AG08396 (cell line): ENCODE data around the gene MS4A10.
A peak's percentile ranks its signal among the peaks of the same experiment; 100 is the strongest.

Experiments
- DNase-seq: peaks from one replicate; pipeline ENCODE4 v3.0.0; 2012; ENCODE audit warnings: low spot score, mixed read lengths

MS4A10 gene

GRCh38 chr11:60830478-60831142 is 45.5 kb downstream of the MS4A10 start:
- no peak for DNase-seq

- peak; percentile 85 for DNase-seq
These were observed 46.0 kb downstream of the MS4A10 start for GRCh38 chr11:60831143-60831500.

- DNase-seq, result no peak
These were observed 46.5 kb downstream of the MS4A10 start for GRCh38 chr11:60831501-60832079.

GRCh38 chr11:60834742-60835533 is 49.8 kb downstream of the MS4A10 start:
- no peak for DNase-seq

GRCh38 chr11:60835534-60835846 is 50.4 kb downstream of the MS4A10 start:
- DNase-seq, result no peak

- DNase-seq, result no peak
These were observed 51.9 kb downstream of the MS4A10 start for GRCh38 chr11:60836866-60837515.

GRCh38 chr11:60838132-60838531 is 53.0 kb downstream of the MS4A10 start:
- no peak for DNase-seq

- DNase-seq, result peak; percentile 85
These were observed 55.6 kb downstream of the MS4A10 start for GRCh38 chr11:60840470-60841430.

GRCh38 chr11:60841797-60842667 is 56.9 kb downstream of the MS4A10 start, which contains the start of gene CCDC86:
Gene CCDC86, plus strand, starts transcription at chr11:60842113. Its CDS starts 12 bp downstream, at chr11:60842125.
- peak; percentile 100 for DNase-seq

GRCh38 chr11:60842668-60843600 is 57.8 kb downstream of the MS4A10 start:
- no peak for DNase-seq

- peak; percentile 58 for DNase-seq
These were observed 59.1 kb downstream of the MS4A10 start for GRCh38 chr11:60844045-60844869.

- no peak for DNase-seq
These were observed 59.7 kb downstream of the MS4A10 start for GRCh38 chr11:60844870-60845221.

- no peak for DNase-seq
These were observed 60.2 kb downstream of the MS4A10 start for GRCh38 chr11:60845338-60845737.

- DNase-seq, result no peak
These were observed 62.1 kb downstream of the MS4A10 start for GRCh38 chr11:60847281-60847680.

GRCh38 chr11:60847896-60848295 is 62.8 kb downstream of the MS4A10 start:
- no peak for DNase-seq

GRCh38 chr11:60848714-60849151 is 63.6 kb downstream of the MS4A10 start:
- DNase-seq, result no peak

GRCh38 chr11:60849641-60850520 is 64.7 kb downstream of the MS4A10 start:
- no peak for DNase-seq
